Measurements from ENCODE around the gene WDR88. TPM values are rescaled to one million over a fixed set of nuclear protein-coding genes. Genes with fewer than 3 reads are reported as not detected.

The WDR88 gene
- polyA plus RNA-seq, 1 donor (not counting 4 experiments of a cell fraction or from before 2014, with no cell fraction given) = not detected

DNA sequence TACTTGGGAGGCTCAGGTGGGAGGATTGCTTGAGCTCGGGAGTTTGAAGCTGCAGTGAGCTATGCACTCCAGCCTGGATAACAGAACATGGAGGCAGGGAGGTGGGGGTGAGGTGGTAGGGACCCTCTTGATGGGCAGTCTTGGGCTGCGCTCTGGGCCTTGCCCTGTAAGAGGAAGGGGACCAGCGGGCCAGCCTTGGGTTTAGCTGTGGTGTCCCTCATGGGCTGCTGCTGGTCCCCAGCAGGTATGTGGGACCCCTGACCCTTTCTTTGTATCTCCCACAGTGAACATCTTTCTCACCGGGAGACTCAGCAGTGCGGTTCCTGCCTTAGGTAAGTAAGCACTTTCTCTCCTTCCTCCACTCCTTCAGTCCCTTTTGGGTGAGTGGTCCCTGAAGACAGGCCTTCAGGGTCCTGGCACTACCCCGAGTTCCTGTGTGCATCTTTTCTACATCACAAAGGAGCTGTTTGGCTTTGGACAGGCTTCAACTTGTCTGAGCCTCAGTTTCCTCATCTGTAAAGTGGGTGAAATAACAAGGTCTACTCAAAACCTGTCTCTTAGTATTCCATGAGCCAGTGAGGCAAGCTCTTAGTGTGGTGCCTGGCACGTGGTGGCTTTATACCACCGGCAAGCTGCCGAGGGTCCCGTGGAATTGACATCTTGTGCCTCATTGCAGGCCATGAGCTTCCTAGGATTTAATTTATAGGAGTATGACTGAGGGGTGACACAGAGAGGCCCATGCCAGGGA is 64.7 kb downstream of the WDR88 start:
- dilution Hi-C loops (cut with MboI; ENCODE audit: extremely low pct_ligation_motif_present, low sequenced_read_pairs) = no loop called here
- H3K79me2 ChIP-seq (ENCODE audit: control insufficient read depth, insufficient read depth, low read length) = no peaks in the 10 kb centered on the region
- H2AFZ ChIP-seq (ENCODE audit: control insufficient read depth, low read length) = no peak overlapping the region
- no peak overlapping the region for H3K27ac ChIP-seq (ENCODE audit: control insufficient read depth, insufficient read depth, low read length)
- peaks cover 14% of the 10 kb centered on the region for H3K27me3 ChIP-seq (ENCODE audit: control insufficient read depth, extremely low read depth, insufficient read depth, low read length)
- H3K9ac ChIP-seq (ENCODE audit: control insufficient read depth, extremely low read depth, insufficient read depth, low read length) = no peak overlapping the region
- no peaks in the 10 kb centered on the region for H3K9me1 ChIP-seq (ENCODE audit: control insufficient read depth, extremely low read depth, insufficient read depth, low read length)
- DNase-seq (ENCODE audit: low read depth, low spot score) (no peak), FAIRE-seq (no peak)
- no peaks in the 10 kb centered on the region for H4K20me1 ChIP-seq (ENCODE audit: control insufficient read depth, extremely low read depth, insufficient read depth, low read length)
- TF ChIP-seq, protein P1, sequence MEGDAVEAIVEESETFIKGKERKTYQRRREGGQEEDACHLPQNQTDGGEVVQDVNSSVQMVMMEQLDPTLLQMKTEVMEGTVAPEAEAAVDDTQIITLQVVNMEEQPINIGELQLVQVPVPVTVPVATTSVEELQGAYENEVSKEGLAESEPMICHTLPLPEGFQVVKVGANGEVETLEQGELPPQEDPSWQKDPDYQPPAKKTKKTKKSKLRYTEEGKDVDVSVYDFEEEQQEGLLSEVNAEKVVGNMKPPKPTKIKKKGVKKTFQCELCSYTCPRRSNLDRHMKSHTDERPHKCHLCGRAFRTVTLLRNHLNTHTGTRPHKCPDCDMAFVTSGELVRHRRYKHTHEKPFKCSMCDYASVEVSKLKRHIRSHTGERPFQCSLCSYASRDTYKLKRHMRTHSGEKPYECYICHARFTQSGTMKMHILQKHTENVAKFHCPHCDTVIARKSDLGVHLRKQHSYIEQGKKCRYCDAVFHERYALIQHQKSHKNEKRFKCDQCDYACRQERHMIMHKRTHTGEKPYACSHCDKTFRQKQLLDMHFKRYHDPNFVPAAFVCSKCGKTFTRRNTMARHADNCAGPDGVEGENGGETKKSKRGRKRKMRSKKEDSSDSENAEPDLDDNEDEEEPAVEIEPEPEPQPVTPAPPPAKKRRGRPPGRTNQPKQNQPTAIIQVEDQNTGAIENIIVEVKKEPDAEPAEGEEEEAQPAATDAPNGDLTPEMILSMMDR (optimal IDR thresholded peaks at IDR 0.05 in 1 of 3, IDR thresholded peaks at IDR 0.05 in 1 of 3, conservative IDR thresholded peaks at IDR 0.05 in 1 of 3; ENCODE audit: extremely low read depth in 1 of 3, insufficient read depth in 2 of 3, low read length in 3 of 3) = no peak
- no peak for TF ChIP-seq EZH2 (IDR thresholded peaks at IDR 0.05; ENCODE audit: low read length)
- H3K4me1 ChIP-seq (ENCODE audit: control insufficient read depth, extremely low read depth, insufficient read depth, low read length) = peaks cover 3% of the 10 kb centered on the region
- H3K4me3 ChIP-seq (ENCODE audit: control insufficient read depth in 2 of 3, extremely low read depth in 1 of 3, insufficient read depth in 2 of 3, low read depth in 1 of 3, low read length in 3 of 3) = no peak overlapping the region
- peaks cover 0 to 6% of the 10 kb centered on the region in 2 experiments for H3K36me3 ChIP-seq (ENCODE audit: control insufficient read depth in 2 of 2, extremely low read depth in 1 of 2, insufficient read depth in 2 of 2, low read length in 2 of 2)
- no peak overlapping the region for H3K4me2 ChIP-seq (ENCODE audit: control insufficient read depth, extremely low read depth, insufficient read depth, low read depth, low read length)
- H3K9me3 ChIP-seq (ENCODE audit: control insufficient read depth, low read depth, low read length) = no peaks in the 10 kb centered on the region

DNA sequence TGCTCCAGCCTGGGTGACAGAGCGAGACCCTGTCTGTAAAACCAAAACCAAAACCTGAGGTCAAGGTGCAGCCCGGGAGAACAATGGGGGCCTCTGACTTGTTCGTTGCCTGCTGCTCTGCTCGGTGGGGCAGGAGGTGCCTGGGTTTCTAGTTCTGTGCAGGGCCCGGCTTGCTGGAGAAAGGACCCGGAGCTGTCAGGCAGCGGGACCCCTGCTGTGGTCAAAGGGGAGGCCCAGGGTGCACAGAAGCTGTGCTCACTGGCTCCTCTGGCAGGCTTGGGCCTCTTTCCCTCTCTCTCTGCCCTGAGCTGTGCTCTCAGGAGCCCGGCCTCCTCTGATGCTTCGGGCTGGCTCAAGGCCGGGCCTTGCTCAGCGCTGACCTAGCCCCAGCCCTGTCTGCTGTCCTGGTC is 65.7 kb downstream of the WDR88 start:
- H3K4me1 ChIP-seq (ENCODE audit: control insufficient read depth, extremely low read depth, insufficient read depth, low read length) = peaks cover 3% of the 10 kb centered on the region
- H4K20me1 ChIP-seq (ENCODE audit: control insufficient read depth, extremely low read depth, insufficient read depth, low read length) = peaks cover 3% of the 10 kb centered on the region
- no peaks in the 10 kb centered on the region for H3K79me2 ChIP-seq (ENCODE audit: control insufficient read depth, insufficient read depth, low read length)
- no peak overlapping the region for H3K27ac ChIP-seq (ENCODE audit: control insufficient read depth, insufficient read depth, low read length)
- H3K4me2 ChIP-seq (ENCODE audit: control insufficient read depth, extremely low read depth, insufficient read depth, low read depth, low read length) = no peak overlapping the region
- peaks cover 0 to 8% of the 10 kb centered on the region in 2 experiments for H3K36me3 ChIP-seq (ENCODE audit: control insufficient read depth in 2 of 2, extremely low read depth in 1 of 2, insufficient read depth in 2 of 2, low read length in 2 of 2)
- H3K4me3 ChIP-seq (ENCODE audit: control insufficient read depth in 2 of 3, extremely low read depth in 1 of 3, insufficient read depth in 2 of 3, low read depth in 1 of 3, low read length in 3 of 3) = no peak overlapping the region
- dilution Hi-C loops (cut with MboI; ENCODE audit: extremely low pct_ligation_motif_present, low sequenced_read_pairs) = no loop called here
- no peaks in the 10 kb centered on the region for H3K9me1 ChIP-seq (ENCODE audit: control insufficient read depth, extremely low read depth, insufficient read depth, low read length)
- no peak overlapping the region for H3K9ac ChIP-seq (ENCODE audit: control insufficient read depth, extremely low read depth, insufficient read depth, low read length)
- FAIRE-seq (no peak), DNase-seq (ENCODE audit: low read depth, low spot score) (no peak)
- peaks cover 11% of the 10 kb centered on the region for H3K27me3 ChIP-seq (ENCODE audit: control insufficient read depth, extremely low read depth, insufficient read depth, low read length)
- H2AFZ ChIP-seq (ENCODE audit: control insufficient read depth, low read length) = no peak overlapping the region
- H3K9me3 ChIP-seq (ENCODE audit: control insufficient read depth, low read depth, low read length) = no peaks in the 10 kb centered on the region
- no peak for TF ChIP-seq EZH2 (IDR thresholded peaks at IDR 0.05; ENCODE audit: low read length)
- TF ChIP-seq, protein P1 (optimal IDR thresholded peaks at IDR 0.05 in 1 of 3, IDR thresholded peaks at IDR 0.05 in 1 of 3, conservative IDR thresholded peaks at IDR 0.05 in 1 of 3; ENCODE audit: extremely low read depth in 1 of 3, insufficient read depth in 2 of 3, low read length in 3 of 3) = no peak

Measured in keratinocyte (primary cell).